GM19324 (cell line): ENCODE results near the gene HSD3B2.

Source experiments
- ATAC-seq: cut with Tn5 transposase; IDR thresholded peaks from one replicate; pipeline ENCODE4 v1.9.1; 2021; ENCODE audit warnings: mild to moderate bottlenecking, moderate library complexity; ENCODE audit not compliant: unreplicated experiment, low FRiP score

The HSD3B2 gene

GRCh38 chr1:119451158-119451557 is 36.2 kb downstream of the HSD3B2 start:
- no peak for ATAC-seq

- ATAC-seq = no peak
Measured at GRCh38 chr1:119452091-119452490, 37.1 kb downstream of the HSD3B2 start.

- ATAC-seq = no peak
Measured at GRCh38 chr1:119453021-119453420, 38.1 kb downstream of the HSD3B2 start.

DNA sequence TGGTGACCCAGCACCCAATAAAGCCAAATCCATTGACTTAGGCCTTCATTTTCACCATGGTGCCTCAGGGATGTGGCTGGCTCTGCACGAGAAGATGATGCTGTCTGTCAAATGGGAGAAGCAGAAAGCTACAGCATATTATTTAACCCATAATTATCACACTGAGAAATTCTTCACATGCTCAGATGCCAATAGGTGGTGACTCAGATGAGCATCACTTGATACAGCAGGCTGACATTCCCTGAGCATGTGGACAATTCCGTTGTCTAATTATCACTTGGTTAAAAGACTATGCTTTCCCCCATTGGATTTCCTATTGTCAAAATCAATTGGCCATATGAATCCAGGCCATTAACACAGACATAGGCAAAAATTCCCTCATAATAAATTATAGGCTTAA is 48.0 kb downstream of the HSD3B2 start:
- no peak for ATAC-seq

- ATAC-seq = no peak
Measured at GRCh38 chr1:119463569-119463968, 48.6 kb downstream of the HSD3B2 start.

DNA sequence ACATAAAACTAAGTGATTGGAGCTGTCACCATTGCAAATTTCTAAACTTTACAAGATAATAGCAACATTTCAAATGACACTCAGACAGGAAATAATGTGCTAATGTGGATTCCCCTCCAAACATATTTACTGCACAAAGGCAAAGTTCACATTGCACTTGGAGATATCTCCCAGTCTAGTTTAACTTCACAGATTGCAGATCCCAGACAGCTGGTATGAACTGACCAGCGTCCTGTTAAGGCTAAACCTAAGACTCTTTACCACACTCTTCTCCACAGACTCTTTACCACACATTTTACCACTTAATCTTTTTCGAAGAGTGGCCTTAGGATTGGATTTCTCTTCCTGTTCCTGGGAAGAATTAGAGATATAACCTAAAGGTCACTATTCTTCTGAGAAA is 51.5 kb downstream of the HSD3B2 start:
- no peak for ATAC-seq

- ATAC-seq = no peak
Measured at GRCh38 chr1:119467219-119467618, 52.3 kb downstream of the HSD3B2 start.

DNA sequence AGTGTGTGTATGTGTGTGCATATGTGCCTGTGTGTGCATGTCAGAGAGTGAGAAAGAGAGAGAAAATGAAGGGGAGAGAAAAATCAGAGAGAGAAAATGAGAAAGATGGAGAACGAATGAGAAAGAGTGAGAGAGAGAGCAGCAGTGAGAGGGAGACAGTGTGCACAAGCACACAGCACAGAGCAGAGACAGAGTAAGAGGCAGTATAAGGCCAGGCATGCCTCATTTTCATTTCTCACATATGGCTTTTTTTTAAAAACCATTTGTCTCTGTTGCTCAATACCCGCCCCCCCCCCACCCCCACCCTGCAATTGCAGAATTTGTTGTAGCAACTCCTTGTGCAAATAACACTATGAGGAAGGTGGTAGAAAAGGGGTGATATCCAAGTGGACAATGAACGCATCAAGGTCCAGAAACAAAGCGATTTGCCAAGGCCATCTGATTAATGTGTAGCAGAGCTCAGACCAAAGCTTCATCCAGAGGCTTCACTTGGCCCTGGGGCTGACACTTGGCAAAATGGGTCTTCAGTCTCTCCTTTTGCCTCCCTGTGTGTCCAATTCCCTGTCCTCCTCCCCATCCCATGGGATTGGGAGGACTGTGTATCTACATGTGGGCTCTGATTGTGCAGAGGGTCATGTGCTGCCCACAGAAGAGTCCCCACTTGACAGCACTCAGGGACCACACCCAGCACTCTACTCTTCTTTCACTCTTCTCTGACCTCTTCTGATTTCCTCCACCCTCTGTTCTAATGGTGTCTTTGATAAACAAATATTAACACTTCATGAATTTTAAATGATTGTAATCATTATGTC is 53.1 kb downstream of the HSD3B2 start:
- ATAC-seq = no peak

- ATAC-seq = no peak
Measured at GRCh38 chr1:119469741-119470140, 54.8 kb downstream of the HSD3B2 start.

- ATAC-seq = no peak
Measured at GRCh38 chr1:119470377-119470776, 55.4 kb downstream of the HSD3B2 start.

GRCh38 chr1:119470958-119471357 is 56.0 kb downstream of the HSD3B2 start:
- no peak for ATAC-seq

DNA sequence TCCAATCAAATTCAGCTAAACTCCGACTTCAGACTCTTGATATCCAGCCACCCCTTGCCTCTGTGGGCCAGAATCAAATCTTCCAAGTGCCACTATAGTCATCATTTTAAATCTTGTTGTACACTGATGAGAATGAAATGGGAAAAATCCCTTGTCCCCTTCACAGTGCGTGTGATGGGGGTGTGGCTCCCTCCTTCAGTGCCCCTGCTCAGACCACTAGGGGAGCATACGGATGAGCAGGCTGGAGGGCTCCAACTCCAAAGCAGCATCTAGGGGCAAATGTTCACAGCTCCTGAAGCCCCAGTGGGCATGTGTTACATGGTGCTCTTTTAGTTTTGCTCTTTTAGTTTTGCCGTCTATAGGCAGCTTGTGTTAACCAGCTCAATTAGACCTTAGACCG is 56.6 kb downstream of the HSD3B2 start:
- no peak for ATAC-seq

DNA sequence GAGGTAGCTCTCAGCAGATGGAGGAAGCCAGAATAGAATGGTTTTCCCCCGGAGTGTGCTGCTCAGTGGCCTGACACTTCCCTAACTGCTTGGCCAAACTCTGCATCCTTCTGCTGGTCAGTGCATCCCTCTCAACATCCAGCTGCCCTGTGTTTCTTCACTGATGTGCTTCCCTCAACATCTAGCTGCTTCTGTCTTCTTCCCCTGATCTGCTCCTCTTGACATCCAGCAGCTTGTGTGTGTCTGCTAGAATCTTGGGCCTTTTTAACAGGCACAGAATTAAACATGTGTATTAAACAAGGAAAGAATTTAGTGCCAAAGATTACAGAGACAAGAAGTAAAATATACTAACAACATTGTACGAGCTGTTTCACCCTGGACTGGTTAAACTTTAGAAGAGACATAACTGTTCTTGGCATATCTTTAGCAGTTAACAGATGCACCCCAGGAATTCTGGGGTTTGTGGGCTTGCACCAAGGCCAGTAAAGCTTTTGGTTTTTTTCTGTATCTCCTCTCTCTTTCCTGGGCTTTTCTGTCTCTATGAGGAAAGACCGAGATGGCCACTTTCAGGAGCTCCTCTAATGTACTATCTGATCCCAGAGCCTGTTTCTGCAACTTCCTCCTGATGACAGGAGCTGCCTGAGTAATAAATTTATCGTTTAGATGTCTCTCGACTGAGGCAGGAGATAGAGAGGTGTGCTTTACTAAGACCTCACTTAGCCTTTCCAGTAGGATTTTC is 57.3 kb downstream of the HSD3B2 start:
- ATAC-seq = no peak
